Esophagus muscularis mucosa (tissue), 4 donors: ENCODE data around the gene FBXW5. TPM values are rescaled to one million over a fixed set of nuclear protein-coding genes. Genes with fewer than 3 reads are reported as not detected.

Source experiments
- DNase-seq: peaks from one replicate; pipeline ENCODE4 v3.0.0-alpha.2; 2017; ENCODE audit errors: extremely low spot score
- H3K27ac ChIP-seq, 4 donors: fragments of 200-600 bp; sonication (generic); replicated peaks in 1 of 4; 1 replicate in 3 of 4; 2 replicates in 1 of 4; pipeline ENCODE4 v1.5.1; 2016 to 2019; ENCODE audit warnings: mild to moderate bottlenecking in 1 of 4
- H3K27me3 ChIP-seq, 4 donors: fragments of 200-600 bp; sonication (generic); one replicate each; pipeline versions ENCODE4 v1.5.1 to v1.6.0; 2016 to 2019
- H3K36me3 ChIP-seq, 4 donors: fragments of 200-600 bp; sonication (generic); one replicate each; pipeline ENCODE4 v1.5.1; 2016 to 2019
- H3K4me1 ChIP-seq, 4 donors: fragments of 200-600 bp; sonication (generic); one replicate each; pipeline ENCODE4 v1.5.1; 2016 to 2019
- H3K4me3 ChIP-seq, 4 donors: fragments of 200-600 bp; sonication (generic); 1 replicate in 2 of 4; 2 replicates in 2 of 4; pipeline ENCODE4 v1.5.1; 2016 to 2019; ENCODE audit warnings: mild to moderate bottlenecking in 4 of 4, moderate library complexity in 1 of 4
- H3K9me3 ChIP-seq, 4 donors: fragments of 200-600 bp; sonication (generic); 1 replicate in 3 of 4; 2 replicates in 1 of 4; pipeline ENCODE4 v1.5.1; 2016 to 2019
- CTCF ChIP-seq, 3 experiments: fragments of 200-600 bp in 2 of 3; fragments of 450-650 bp in 1 of 3; sonication (generic) in 2 of 3; IDR thresholded peaks; one replicate each; pipeline ENCODE4 v1.5.1; 2017 to 2019; ENCODE audit warnings: antibody characterized with exemption in 3 of 3, mild to moderate bottlenecking in 2 of 3, moderate library complexity in 1 of 3
- EP300 ChIP-seq: sonication (generic); formaldehyde crosslinking; IDR thresholded peaks from one replicate; pipeline ENCODE4 v1.6.1; 2017; ENCODE audit warnings: antibody characterized with exemption
- POLR2A ChIP-seq: fragments of 450-650 bp; IDR thresholded peaks from one replicate; pipeline ENCODE4 v1.6.1; 2017; ENCODE audit warnings: antibody characterized with exemption, moderate library complexity, mild to moderate bottlenecking, low read depth
- POLR2AphosphoS5 ChIP-seq, 2 donors: sonication (generic); formaldehyde crosslinking; IDR thresholded peaks; one replicate each; pipeline ENCODE4 v1.6.1; 2017; ENCODE audit warnings: antibody characterized with exemption in 2 of 2
- WGBS: methylation state at CpG from one replicate; pipeline ENCODE4 v1.1.5; 2018; 5-methylcytosine and 5-hydroxymethylcytosine counted together
- intact Hi-C: fragments of 100-400 bp; cut with DNase I; formaldehyde crosslinking; loops from one replicate; pipeline ENCODE4 v1.15.1; 2023
- total RNA-seq, 4 donors: library from RNA; depleted of rRNA; stranded (reverse); fragments of >200 nt; gene quantifications; one replicate each; pipeline versions ENCODE4 v1.1.0 to v1.2.1, GENCODE V29; 2016

FBXW5 gene
- total RNA-seq, 4 donors from 2014 or later, result 238 to 303 (median 267) TPM

DNA sequence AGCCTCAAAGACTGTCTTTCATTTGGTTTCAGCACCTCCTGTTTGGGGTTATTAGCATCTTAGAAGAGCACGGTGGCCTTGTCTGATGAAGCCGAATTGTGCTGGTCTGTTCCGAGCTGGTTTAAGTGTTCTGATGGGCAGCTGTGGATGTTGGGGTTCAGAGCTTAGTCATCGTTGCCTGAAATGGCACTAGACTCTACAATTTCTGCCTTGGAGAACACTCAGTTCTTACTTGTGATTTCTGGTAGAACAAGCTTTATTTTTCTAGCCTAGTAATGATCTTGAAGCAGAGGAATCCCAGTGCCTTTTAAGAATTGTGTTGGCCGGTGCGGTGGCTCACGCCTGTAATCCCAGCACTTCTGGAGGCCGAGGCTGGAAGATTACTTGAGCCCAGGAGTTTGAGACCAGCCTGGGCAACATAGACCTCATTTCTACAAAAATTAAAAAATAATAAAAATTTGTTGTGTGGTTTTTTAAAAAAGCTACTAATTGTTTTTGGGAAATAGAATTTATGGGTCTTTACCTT is 7.8 kb downstream of the FBXW5 start:
- DNase-seq, result no peak
- Histone ChIP-seq H3K4me3 (no peak overlapping the region), H3K9me3 (no peaks in the 10 kb centered on the region), H3K27ac (no peak overlapping the region), H3K36me3 (peaks cover 15 to 37% (median 30%) of the 10 kb centered on the region in 4 donors), H3K27me3 (no peaks in the 10 kb centered on the region), H3K4me1 (peaks cover 0 to 6% (median 2%) of the 10 kb centered on the region in 4 donors)
- intact Hi-C loops, result no loop called here
- 91% methylated on average over 8 of the region's 8 CpGs for WGBS
- TF ChIP-seq POLR2A (no peak), CTCF (IDR thresholded peaks at IDR 0.05) (no peak), POLR2AphosphoS5 (IDR thresholded peaks at IDR 0.05) (no peak), EP300 (no peak)

DNA sequence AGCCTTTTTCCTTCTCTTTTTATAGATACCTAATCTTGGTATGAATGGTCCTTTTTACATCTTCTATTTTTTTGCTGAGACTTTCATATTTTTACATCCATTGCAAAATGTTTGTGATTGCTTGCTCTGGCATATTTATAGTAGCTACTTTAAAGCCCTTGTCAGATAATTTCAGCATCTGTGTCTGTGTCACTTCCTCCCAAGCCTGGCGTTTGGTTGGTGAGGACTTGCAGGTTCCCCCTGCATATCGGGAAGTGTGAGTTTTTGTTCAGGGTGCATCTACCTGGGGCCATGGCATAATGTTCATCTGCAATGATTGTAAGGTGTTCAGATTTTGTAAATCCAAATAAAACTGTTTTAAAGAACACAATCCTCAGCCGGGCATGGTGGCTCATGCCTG is 8.9 kb downstream of the FBXW5 start:
- no peak overlapping the region for H3K4me3 ChIP-seq

GRCh38 chr9:136934277-136934676 is 10.3 kb downstream of the FBXW5 start:
- Histone ChIP-seq H3K36me3 (peaks cover 0 to 13% (median 6%) of the 10 kb centered on the region in 4 donors), H3K27me3 (no peaks in the 10 kb centered on the region), H3K9me3 (no peaks in the 10 kb centered on the region), H3K4me1 (peaks cover 0 to 5% (median 0%) of the 10 kb centered on the region in 4 donors), H3K27ac (no peak overlapping the region), H3K4me3 (no peak overlapping the region)
- 85% methylated on average over 3 of the region's 3 CpGs for WGBS
- no peak for TF ChIP-seq POLR2AphosphoS5 (IDR thresholded peaks at IDR 0.05)
- TF ChIP-seq EP300, result no peak
- TF ChIP-seq POLR2A, result no peak
- no peak for TF ChIP-seq CTCF (IDR thresholded peaks at IDR 0.05)
- intact Hi-C loops, result no loop called here
- DNase-seq, result no peak

More for the DNA sequence above, 8.9 kb downstream of the FBXW5 start:
- H3K4me1 ChIP-seq, result peaks cover 0 to 4% (median 0%) of the 10 kb centered on the region in 4 donors
- no peak for DNase-seq
- 87% methylated on average over 3 of the region's 3 CpGs for WGBS
- TF ChIP-seq POLR2A (no peak), CTCF (IDR thresholded peaks at IDR 0.05) (no peak), EP300 (no peak), POLR2AphosphoS5 (IDR thresholded peaks at IDR 0.05) (no peak)
- no peak overlapping the region for H3K27ac ChIP-seq
- intact Hi-C loops, result no loop called here
- H3K9me3 ChIP-seq, result no peaks in the 10 kb centered on the region
- no peaks in the 10 kb centered on the region for H3K27me3 ChIP-seq
- peaks cover 4 to 27% (median 20%) of the 10 kb centered on the region in 4 donors for H3K36me3 ChIP-seq

GRCh38 chr9:136931611-136932130 is 12.9 kb downstream of the FBXW5 start:
- Histone ChIP-seq H3K4me3 (no peak overlapping the region), H3K27ac (no peak overlapping the region), H3K36me3 (peaks cover 0 to 14% (median 4%) of the 10 kb centered on the region in 4 donors), H3K27me3 (no peaks in the 10 kb centered on the region), H3K9me3 (no peaks in the 10 kb centered on the region), H3K4me1 (peaks cover 0 to 22% (median 0%) of the 10 kb centered on the region in 4 donors)
- intact Hi-C loops, result no loop called here
- no peak for DNase-seq
- TF ChIP-seq CTCF (IDR thresholded peaks at IDR 0.05), result no peak
- TF ChIP-seq EP300, result no peak
- no peak for TF ChIP-seq POLR2A
- TF ChIP-seq POLR2AphosphoS5 (IDR thresholded peaks at IDR 0.05), result no peak
- 95% methylated on average over 2 of the region's 2 CpGs for WGBS
